Activated T-helper 2 cell treated with anti-CD3 and anti-CD28 coated beads, Interferon-gamma antibody, Interleukin-2, Interleukin-4, amounts not matched to agents 10 μg/mL and 5 μg/mL and 100 μg/mL, durations not matched to agents 14 hours and 24 hours and 36 hours (primary cell): ENCODE measurements around the gene CYP46A1. TPM values are rescaled to one million over a fixed set of nuclear protein-coding genes. Genes with fewer than 3 reads are reported as not detected.

Experiments used
- DNase-seq: peaks from one replicate; pipeline ENCODE4 v3.0.0; 2021; ENCODE audit warnings: low spot score
- H3K27ac Mint-ChIP-seq: one replicate; pipeline ENCODE4 v1.8.0; 2021; ENCODE audit warnings: mixed read lengths
- H3K27me3 Mint-ChIP-seq: one replicate; pipeline ENCODE4 v1.8.0; 2021; ENCODE audit warnings: low read depth, mixed read lengths
- H3K36me3 Mint-ChIP-seq: one replicate; pipeline ENCODE4 v1.8.0; 2021; ENCODE audit warnings: low read depth, mixed read lengths
- H3K4me1 Mint-ChIP-seq: one replicate; pipeline ENCODE4 v1.8.0; 2021; ENCODE audit warnings: low read depth, mixed read lengths
- H3K4me3 Mint-ChIP-seq: one replicate; pipeline ENCODE4 v1.8.0; 2021; ENCODE audit warnings: low read depth, mild to moderate bottlenecking, moderate library complexity, mixed read lengths
- H3K9me3 Mint-ChIP-seq: one replicate; pipeline ENCODE4 v1.8.0; 2021; ENCODE audit warnings: mixed read lengths
- intact Hi-C: fragments of 100-400 bp; cut with micrococcal nuclease; formaldehyde crosslinking; loops from one replicate; pipeline ENCODE4 v1.15.1; 2023
- total RNA-seq: library from RNA; stranded (reverse); gene quantifications from 2 replicates; pipeline ENCODE4 v1.2.3, GENCODE V29; 2022

CYP46A1 gene
- total RNA-seq, 1 donor from 2014 or later, result not detected

DNA sequence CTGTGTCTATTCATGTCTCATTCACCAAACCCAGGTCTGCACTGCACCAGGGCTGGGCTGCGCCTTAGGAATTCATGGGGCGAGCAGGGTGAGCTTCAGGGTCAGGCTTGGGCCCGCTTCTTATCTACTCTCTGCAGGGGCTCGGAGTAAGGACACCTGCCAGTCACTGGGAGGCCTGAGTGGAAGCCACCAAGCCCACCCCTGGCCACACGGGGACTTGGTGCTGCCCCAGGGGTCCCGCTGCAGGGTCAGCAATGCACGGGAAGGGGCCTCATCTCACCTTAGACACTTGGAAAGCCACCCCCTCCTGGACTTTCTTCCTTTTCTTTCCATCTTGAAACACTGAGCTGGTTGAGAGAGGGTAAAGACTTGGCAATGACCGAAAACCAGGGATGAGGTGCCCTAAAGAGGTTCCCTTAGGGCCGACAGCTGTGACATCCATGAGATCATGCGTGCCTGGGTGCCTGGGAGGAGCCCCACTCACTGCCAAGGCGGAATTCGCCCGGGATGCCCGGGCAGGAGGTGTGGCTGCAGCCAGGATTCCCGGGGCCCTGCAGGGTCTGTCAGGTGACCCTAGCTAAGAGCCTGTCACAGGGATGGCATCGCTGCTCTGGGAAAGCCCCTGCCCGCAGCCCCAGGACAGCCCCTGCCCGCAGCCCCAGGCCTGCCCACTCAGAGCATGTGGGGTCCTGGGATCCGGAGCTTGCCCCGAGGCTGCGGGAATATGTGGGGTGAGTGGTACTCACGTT is 63.7 kb downstream of the CYP46A1 start:
- Mint-ChIP-seq H3K4me1 (no peaks in the 10 kb centered on the region), H3K27ac (no peak overlapping the region), H3K4me3 (no peak overlapping the region), H3K9me3 (no peaks in the 10 kb centered on the region), H3K27me3 (peaks cover 30% of the 10 kb centered on the region), H3K36me3 (no peaks in the 10 kb centered on the region)
- DNase-seq, result no peak
- intact Hi-C loops, result no loop called here

DNA sequence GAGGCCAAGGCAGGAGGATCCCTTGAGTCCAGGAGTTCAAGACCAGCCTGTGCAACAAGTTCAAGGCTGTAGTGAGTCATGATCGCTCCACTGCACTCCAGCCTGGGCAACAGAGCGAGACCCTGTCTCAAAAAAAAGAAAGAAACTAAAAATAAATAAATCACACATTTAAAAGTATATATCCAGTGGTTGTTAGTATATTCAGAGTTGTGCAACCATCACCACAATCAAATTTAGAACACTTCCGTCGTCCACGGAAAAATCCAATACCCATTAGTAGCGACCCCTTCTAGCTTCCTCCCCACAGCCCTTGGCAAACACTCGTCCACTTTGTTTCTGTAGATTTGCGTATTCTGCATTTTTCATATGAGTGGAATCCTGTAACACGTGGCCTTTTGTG is 64.4 kb downstream of the CYP46A1 start:
- DNase-seq, result no peak
- H3K9me3 Mint-ChIP-seq, result no peaks in the 10 kb centered on the region
- no peak overlapping the region for H3K27ac Mint-ChIP-seq
- intact Hi-C loops, result no loop called here
- peaks cover 33% of the 10 kb centered on the region for H3K27me3 Mint-ChIP-seq
- no peaks in the 10 kb centered on the region for H3K4me1 Mint-ChIP-seq
- no peaks in the 10 kb centered on the region for H3K36me3 Mint-ChIP-seq
- no peak overlapping the region for H3K4me3 Mint-ChIP-seq

DNA sequence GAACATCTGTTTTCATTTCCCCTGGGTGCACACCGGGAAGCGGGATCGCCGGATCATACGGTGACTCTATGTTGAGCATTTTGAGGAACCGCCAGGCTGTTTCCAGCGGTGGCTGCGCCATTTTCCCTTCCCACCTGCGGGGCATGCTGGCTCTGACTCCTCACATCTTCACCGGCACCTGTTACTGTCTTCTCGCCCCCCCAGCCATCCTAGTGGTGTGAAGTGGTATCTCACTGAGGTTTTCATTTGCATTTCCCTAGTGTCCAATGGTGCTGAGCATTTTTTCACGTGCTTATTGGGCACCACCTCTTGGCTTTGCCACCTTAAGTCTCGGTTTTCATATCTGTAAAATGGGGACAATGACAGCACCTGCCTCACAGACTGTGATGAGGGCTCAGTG is 65.0 kb downstream of the CYP46A1 start:
- intact Hi-C loops, result no loop called here
- Mint-ChIP-seq H3K27me3 (peaks cover 35% of the 10 kb centered on the region), H3K9me3 (no peaks in the 10 kb centered on the region), H3K36me3 (no peaks in the 10 kb centered on the region), H3K4me1 (no peaks in the 10 kb centered on the region), H3K27ac (no peak overlapping the region), H3K4me3 (no peak overlapping the region)
- no peak for DNase-seq

DNA sequence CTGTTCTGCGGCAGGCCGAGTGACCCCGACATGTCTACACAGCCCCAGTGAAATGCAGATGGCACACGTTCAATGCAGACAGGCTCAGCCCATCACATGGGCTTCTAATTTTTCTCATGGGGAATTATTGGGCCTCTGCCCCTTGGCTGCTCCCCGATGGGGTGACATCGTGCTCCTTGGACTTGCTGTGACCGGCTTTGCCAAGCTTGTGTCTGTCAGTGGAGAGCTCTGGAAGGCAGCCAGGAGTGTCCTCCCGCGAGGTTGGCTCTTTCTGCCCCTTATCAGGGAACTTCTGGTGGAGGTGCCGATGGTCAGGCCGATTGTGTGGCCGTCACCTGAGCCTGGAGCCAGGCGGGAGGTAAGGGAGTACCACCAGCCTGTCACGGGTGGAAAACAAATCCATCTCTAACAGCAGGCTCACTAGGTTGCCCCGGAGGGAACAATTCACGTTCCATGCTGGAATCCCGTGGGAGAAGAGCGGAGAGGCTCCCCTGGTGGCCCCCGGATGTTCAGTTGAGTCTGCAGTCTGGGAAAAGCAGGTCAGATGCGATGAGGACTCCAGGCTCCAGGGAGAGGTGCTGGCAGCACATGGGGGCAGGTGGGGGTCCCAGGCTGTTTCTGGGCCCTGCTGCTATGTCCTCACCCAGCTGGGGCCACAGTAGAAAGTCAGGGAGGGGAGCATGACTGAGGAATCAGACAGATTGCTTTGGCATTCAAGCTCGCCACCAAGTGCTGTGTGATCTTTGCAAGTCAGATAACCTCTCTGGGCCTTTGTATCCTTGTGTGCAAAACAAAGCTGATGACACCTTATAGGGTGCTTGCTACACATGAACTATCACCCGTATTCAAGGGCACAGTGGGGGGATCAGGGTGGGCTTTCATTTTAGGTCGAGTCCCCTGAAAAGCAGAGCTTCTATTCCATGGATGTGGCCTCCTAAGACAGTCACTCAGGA is 65.9 kb downstream of the CYP46A1 start:
- no peaks in the 10 kb centered on the region for H3K36me3 Mint-ChIP-seq
- H3K27ac Mint-ChIP-seq, result no peak overlapping the region
- no peaks in the 10 kb centered on the region for H3K4me1 Mint-ChIP-seq
- H3K27me3 Mint-ChIP-seq, result peaks cover 38% of the 10 kb centered on the region
- intact Hi-C loops, result no loop called here
- no peak for DNase-seq
- H3K4me3 Mint-ChIP-seq, result no peak overlapping the region
- no peaks in the 10 kb centered on the region for H3K9me3 Mint-ChIP-seq

DNA sequence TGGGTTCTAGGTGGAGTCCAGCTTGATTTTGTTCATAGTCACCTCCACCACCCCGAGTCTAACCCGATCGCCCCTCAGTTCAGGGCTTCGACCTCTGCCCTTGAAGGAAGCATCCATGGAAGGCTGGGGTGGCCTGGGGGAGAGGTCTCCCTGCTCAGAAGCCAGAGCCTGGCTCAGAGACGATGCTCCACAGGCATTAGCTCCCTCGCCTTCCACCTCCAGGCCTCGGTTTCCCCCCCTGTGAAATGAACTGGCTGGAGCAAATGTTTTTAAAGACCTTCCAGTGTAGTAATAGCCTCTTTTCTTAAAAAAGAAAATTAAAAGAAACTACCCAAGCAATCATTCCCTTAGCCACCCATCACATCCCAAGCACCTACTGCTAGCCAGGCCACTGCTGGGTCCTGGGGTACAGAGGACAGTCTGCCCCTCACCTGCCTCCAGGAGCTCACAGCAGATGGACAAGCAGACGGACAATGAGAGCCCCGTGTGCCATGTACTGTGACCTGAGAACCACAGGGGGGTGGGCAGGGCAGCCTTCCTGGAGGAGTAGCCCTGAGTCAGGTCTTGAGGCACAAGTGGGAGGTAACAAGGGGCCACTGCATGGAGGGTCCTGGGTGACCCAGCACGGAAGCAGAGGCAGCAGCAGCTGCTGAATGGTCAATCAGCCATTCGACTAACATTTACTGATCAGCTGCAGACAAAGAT is 66.8 kb downstream of the CYP46A1 start:
- DNase-seq, result no peak
- Mint-ChIP-seq H3K27me3 (peaks cover 37% of the 10 kb centered on the region), H3K27ac (no peak overlapping the region), H3K4me3 (no peak overlapping the region), H3K4me1 (no peaks in the 10 kb centered on the region), H3K36me3 (no peaks in the 10 kb centered on the region), H3K9me3 (no peaks in the 10 kb centered on the region)
- intact Hi-C loops, result no loop called here

DNA sequence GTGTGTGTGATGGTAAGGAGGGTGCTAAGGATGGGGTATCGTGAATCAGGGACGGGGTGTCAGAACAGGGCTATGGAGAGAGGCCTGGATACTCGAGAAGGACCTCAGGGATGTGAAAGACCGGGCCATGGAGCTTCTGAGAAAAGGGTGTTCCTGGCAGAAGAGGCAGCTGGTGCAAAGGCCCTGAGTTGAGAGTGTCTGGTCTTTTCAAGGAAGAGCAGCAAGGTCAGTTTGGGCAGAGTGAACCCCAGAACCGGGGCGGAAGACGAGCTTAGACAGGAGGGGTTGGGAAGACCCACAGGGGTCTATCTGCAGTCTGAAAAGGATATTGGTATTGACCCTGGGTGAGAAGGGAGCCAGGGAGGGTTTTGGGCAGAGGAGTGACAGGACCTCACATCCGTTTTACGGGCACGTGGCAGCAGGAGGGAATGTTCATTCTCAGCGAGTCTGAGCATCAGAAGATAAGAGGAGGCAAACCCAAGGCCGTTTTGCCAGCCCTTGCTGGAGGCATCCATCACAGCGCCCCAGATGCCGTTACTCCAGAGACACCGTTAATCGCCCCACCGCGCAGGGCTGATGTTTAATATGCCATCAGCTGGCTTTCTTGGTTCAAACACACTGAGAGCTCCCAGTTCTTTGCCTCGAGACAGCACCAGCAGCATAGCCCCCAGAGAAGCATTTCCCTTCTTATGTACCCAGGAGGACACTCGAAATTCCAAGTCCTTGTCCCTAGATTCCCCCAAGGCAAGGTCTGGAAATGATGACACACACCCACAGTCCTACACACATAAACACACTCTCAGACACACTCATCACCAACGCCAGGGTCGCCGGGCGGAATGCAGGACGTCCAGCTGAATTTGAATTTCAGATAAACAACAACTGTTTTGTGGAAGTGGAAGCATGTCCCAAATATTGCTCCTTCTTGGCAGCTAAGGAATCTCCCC is 67.7 kb downstream of the CYP46A1 start:
- Mint-ChIP-seq H3K27ac (no peak overlapping the region), H3K4me3 (no peak overlapping the region), H3K36me3 (no peaks in the 10 kb centered on the region), H3K4me1 (no peaks in the 10 kb centered on the region), H3K9me3 (no peaks in the 10 kb centered on the region), H3K27me3 (peaks cover 33% of the 10 kb centered on the region)
- no peak for DNase-seq
- intact Hi-C loops, result no loop called here

DNA sequence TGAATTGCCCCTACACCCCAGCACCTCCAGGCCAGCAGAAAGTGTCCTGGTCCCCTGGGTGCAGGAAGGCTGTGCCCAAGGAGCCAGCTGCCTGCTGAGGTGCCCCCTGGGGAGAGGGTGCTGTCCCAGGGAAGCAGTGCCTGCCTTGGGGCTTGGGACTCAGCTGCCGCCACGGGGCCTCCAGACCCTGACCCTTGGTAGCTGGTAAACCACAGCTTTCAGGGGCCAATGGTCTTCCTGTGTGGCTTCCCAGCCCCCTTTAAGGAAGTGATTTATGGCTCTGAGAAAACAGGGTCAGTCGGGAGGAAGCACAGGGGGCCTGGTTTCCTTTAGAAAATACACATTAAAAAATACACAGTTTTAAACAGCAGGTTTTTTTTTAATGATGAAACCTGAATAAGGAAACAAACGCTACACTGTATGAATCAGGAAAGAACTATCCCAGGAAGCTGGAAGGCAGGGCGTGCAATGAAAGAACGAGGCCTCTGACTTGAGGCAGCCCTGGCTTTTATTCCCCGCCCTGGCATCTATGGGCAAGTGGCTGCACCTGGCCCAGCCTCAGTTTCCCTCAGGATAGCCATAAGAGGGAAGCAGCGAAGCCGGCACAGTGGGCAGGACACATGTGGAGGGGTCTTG is 68.5 kb downstream of the CYP46A1 start:
- no peak overlapping the region for H3K4me3 Mint-ChIP-seq

DNA sequence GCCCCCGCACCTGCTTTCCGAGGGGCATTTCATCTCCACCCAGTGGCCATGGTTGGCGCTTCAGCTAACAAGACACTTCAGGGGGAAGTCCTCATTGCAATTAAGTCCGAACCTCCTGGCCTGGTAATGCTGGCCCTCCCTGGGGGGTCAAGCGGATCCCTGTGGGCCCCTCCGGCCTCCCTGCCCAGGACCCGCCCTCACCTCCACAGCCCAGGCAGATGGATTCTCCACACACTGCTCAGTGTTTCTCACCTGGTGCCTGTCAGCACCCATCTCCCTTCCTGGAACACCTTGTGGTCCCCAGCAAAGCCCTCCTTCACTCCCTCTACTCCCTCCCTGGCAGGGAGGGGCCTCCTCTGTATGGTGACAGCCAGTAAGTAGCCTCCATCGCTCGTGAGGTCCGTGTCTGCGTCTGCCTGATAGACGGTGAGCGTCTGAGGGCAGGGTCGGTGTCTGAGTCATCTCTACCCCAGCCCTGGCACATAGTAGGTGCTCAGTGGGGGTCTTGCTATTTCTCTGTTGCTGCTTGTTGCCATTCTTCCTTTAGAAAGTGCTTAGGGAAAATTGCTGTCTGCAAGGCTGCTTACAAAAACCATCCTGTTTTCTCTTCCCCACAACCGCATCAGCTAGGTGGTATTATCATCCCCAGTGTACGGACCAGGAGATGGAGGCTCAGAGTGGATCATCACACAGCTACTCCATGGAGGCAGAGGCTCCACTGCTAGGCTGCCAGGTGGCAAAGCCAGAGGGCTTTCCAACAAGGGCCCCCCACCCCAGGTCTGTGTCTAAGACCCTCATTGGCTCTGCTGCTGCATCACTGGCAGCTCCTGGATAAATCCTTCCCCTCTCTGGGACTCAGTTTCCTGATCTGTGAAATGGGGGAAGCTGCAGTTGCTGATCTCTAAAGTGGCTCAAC is 69.4 kb downstream of the CYP46A1 start:
- no peak overlapping the region for H3K27ac Mint-ChIP-seq
- intact Hi-C loops, result no loop called here
- H3K4me3 Mint-ChIP-seq, result no peak overlapping the region
- H3K27me3 Mint-ChIP-seq, result peaks cover 31% of the 10 kb centered on the region
- no peaks in the 10 kb centered on the region for H3K36me3 Mint-ChIP-seq
- H3K9me3 Mint-ChIP-seq, result no peaks in the 10 kb centered on the region
- DNase-seq, result no peak
- H3K4me1 Mint-ChIP-seq, result no peaks in the 10 kb centered on the region

More for the DNA sequence above, 68.5 kb downstream of the CYP46A1 start:
- H3K27ac Mint-ChIP-seq, result no peak overlapping the region
- H3K4me1 Mint-ChIP-seq, result no peaks in the 10 kb centered on the region
- H3K36me3 Mint-ChIP-seq, result no peaks in the 10 kb centered on the region
- no peaks in the 10 kb centered on the region for H3K9me3 Mint-ChIP-seq
- DNase-seq, result no peak
- H3K27me3 Mint-ChIP-seq, result peaks cover 31% of the 10 kb centered on the region
- intact Hi-C loops, result no loop called here

DNA sequence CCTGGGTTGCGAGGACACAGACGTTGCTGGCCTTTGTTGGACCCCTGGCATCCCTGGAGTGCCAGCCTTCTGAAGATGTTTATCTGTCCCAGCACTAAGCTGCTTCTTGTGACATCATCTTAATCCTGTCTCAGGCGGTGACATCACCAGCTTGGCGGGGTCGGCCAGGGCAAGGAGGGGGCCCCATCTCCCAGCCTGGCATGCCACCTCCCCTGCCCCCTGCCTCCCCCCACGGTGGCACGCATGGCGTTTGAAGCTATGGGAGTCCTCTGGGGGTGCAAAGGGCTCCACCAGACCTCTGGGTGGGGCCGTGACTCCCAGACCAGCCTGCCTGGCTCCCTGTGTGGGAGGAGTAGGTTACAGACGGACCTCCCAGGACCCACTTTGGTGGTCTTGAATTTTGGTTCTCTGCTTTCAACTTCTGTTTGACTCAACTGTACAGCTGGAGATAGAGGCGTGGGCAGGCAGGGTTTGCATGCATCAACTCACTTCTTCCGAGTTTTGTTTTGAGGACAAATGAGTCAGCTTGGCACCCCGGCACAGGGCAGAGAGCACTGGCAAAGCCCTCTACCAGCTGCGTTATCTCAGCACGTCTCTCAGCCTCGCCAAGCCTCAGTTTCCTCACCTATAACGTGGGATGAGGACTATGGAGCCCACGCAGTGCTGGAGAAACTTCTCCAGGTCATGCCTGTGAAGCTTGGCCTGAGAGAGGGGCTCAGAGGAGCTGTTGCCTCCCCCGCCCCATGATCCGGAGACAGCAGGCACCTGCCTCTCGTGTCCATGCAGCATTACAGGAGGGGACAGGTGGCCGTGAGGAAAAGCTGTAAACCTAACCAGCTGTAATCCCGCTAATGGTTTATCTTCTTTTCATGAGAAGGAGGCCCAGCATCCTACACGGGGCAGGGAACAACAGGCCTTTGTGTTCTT is 70.3 kb downstream of the CYP46A1 start:
- Mint-ChIP-seq H3K9me3 (no peaks in the 10 kb centered on the region), H3K4me1 (no peaks in the 10 kb centered on the region), H3K27ac (no peak overlapping the region)

DNA sequence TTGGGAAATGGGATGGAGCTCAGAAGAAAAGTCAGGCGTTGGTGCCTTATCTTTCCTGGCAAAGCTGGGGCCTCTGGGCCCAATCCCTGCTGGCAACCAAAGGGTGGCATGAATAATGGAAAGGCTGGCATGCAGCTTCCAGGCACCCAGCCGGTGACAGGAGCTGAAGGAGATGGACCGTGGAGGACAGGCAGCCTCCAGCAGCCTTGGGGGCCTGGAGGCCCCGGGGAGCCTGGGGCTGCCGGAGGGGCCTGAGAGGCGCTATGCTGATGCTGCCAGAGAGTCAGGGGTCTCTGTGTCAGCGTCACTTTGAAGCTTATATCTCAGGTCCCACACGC is 70.9 kb downstream of the CYP46A1 start:
- no peak overlapping the region for H3K27ac Mint-ChIP-seq
- no peak overlapping the region for H3K4me3 Mint-ChIP-seq
- intact Hi-C loops, result no loop called here
- H3K27me3 Mint-ChIP-seq, result peaks cover 31% of the 10 kb centered on the region
- no peak for DNase-seq
- no peaks in the 10 kb centered on the region for H3K9me3 Mint-ChIP-seq
- H3K4me1 Mint-ChIP-seq, result no peaks in the 10 kb centered on the region
- no peaks in the 10 kb centered on the region for H3K36me3 Mint-ChIP-seq

More for the DNA sequence above, 70.3 kb downstream of the CYP46A1 start:
- no peak for DNase-seq
- Mint-ChIP-seq H3K4me3 (no peak overlapping the region), H3K27me3 (peaks cover 31% of the 10 kb centered on the region), H3K36me3 (no peaks in the 10 kb centered on the region)
- intact Hi-C loops, result no loop called here
